Measurements from ENCODE around the gene LOC128125822.

Gene LOC128125822

DNA sequence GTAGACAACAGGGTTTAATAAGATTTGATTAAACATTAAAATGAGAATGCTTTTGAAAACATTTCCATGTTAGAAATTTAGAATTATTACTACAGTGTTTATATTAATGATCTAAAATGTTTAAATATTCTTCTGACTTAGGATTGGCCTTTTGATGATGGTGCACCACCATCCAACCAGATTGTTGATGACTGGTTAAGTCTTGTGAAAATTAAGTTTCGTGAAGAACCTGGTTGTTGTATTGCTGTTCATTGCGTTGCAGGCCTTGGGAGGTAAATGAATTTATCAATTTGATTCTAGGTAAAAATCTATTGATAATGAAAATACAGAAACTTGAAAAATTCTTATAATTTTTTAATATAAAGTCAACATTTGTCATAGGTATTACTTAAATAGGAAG lies 6.5 kb downstream of the LOC128125822 start:
- TF ChIP-seq, protein P1, sequence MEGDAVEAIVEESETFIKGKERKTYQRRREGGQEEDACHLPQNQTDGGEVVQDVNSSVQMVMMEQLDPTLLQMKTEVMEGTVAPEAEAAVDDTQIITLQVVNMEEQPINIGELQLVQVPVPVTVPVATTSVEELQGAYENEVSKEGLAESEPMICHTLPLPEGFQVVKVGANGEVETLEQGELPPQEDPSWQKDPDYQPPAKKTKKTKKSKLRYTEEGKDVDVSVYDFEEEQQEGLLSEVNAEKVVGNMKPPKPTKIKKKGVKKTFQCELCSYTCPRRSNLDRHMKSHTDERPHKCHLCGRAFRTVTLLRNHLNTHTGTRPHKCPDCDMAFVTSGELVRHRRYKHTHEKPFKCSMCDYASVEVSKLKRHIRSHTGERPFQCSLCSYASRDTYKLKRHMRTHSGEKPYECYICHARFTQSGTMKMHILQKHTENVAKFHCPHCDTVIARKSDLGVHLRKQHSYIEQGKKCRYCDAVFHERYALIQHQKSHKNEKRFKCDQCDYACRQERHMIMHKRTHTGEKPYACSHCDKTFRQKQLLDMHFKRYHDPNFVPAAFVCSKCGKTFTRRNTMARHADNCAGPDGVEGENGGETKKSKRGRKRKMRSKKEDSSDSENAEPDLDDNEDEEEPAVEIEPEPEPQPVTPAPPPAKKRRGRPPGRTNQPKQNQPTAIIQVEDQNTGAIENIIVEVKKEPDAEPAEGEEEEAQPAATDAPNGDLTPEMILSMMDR (IDR thresholded peaks at IDR 0.05; ENCODE audit: low read depth, low read length, missing control alignments): no peak
- no peak overlapping the region for H3K4me3 ChIP-seq (ENCODE audit: low read depth, low read length)
- DNase-seq (ENCODE audit: low read depth): no peak
- in situ Hi-C loops (cut with HindIII; ENCODE audit: low sequenced_read_pairs): no loop called here

DNA sequence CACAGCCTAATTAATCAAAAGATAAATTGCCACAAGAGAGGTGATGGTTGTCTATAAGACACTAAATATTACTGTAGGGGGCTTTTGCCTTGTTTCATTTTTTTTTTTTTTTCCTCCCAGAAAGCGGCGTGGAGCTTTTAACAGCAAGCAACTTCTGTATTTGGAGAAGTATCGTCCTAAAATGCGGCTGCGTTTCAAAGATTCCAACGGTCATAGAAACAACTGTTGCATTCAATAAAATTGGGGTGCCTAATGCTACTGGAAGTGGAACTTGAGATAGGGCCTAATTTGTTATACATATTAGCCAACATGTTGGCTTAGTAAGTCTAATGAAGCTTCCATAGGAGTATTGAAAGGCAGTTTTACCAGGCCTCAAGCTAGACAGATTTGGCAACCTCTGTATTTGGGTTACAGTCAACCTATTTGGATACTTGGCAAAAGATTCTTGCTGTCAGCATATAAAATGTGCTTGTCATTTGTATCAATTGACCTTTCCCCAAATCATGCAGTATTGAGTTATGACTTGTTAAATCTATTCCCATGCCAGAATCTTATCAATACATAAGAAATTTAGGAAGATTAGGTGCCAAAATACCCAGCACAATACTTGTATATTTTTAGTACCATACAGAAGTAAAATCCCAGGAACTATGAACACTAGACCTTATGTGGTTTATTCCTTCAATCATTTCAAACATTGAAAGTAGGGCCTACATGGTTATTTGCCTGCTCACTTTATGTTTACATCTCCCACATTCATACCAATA lies 7.8 kb downstream of the LOC128125822 start:
- DNase-seq (ENCODE audit: low read depth): no peak
- no peak overlapping the region for H3K4me3 ChIP-seq (ENCODE audit: low read depth, low read length)
- TF ChIP-seq, protein P1 (IDR thresholded peaks at IDR 0.05; ENCODE audit: low read depth, low read length, missing control alignments): no peak
- in situ Hi-C loops (cut with HindIII; ENCODE audit: low sequenced_read_pairs): no loop called here

DNA sequence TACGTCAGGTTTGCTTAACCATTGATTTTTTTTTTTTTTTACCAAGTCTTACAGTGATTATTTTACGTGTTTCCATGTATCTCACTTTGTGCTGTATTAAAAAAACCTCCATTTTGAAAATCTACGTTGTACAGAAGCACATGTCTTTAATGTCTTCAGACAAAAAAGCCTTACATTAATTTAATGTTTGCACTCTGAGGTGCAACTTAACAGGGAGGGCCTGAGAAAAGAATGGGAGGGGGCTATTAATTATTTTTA lies 8.4 kb downstream of the LOC128125822 start:
- in situ Hi-C loops (cut with HindIII; ENCODE audit: low sequenced_read_pairs): no loop called here
- no peak overlapping the region for H3K4me3 ChIP-seq (ENCODE audit: low read depth, low read length)
- TF ChIP-seq, protein P1 (IDR thresholded peaks at IDR 0.05; ENCODE audit: low read depth, low read length, missing control alignments): no peak

DNA sequence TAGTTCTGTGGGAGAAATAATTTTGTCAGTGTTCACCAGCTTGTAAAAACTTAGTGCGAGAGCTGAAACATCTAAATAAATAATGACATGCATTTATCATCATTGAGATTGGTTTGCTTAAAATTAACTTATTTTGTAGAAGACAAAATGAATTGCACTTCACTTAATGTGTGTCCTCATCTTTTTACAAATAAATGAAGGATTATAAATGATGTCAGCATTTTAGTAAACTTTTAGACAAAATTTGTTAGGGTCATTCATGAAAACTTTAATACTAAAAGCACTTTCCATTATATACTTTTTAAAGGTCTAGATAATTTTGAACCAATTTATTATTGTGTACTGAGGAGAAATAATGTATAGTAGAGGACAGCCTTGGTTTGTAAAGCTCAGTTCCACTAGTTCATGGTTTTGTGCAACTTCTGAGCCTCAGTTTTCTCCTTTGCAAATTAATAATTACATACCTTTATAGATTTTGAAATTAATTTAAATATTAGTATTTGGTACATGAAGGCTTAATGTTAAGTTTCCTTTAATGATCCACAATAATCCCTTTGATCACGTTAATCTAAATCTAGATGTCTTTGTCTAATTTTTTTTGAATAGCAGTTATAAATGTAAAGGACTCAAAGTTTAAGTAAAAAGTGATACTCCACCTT lies 9.2 kb downstream of the LOC128125822 start:
- in situ Hi-C loops (cut with HindIII; ENCODE audit: low sequenced_read_pairs): no loop called here
- TF ChIP-seq, protein P1 (IDR thresholded peaks at IDR 0.05; ENCODE audit: low read depth, low read length, missing control alignments): no peak
- no peak for DNase-seq (ENCODE audit: low read depth)
- no peak overlapping the region for H3K4me3 ChIP-seq (ENCODE audit: low read depth, low read length)

More for the DNA sequence above, 8.4 kb downstream of the LOC128125822 start:
- no peak for DNase-seq (ENCODE audit: low read depth)

DNA sequence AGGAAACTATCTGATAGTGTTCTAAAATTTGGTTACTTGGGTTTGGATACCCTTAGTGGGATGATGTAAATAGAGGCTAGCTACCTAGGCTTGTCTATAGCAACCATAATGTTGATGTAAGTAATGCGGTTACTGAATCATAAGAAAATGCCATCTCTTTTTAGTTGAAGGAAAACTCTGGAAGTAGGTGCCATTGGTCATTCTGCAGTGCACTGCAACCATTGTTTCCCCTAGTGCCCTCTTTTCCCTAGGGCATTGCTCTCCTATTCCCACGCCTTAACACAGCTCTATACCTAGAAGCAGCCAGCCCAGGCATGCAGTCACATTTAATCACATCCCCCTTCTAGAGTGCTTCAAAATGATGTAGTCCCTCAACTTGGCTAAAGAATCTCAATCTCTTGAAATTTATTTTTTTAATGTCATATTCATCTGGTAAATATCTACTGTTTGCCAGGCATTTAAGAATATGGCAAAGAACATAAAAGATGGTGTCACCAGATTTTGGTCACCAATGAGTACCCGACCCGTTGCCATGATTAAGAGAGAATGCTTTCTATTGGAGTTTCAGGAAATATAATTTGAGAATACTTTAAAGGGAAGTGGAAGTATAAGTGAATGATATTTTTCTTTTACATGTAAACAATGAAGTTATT lies 10.4 kb downstream of the LOC128125822 start:
- in situ Hi-C loops (cut with HindIII; ENCODE audit: low sequenced_read_pairs): no loop called here
- no peak for DNase-seq (ENCODE audit: low read depth)
- H3K4me3 ChIP-seq (ENCODE audit: low read depth, low read length): no peak overlapping the region
- TF ChIP-seq, protein P1 (IDR thresholded peaks at IDR 0.05; ENCODE audit: low read depth, low read length, missing control alignments): no peak

DNA sequence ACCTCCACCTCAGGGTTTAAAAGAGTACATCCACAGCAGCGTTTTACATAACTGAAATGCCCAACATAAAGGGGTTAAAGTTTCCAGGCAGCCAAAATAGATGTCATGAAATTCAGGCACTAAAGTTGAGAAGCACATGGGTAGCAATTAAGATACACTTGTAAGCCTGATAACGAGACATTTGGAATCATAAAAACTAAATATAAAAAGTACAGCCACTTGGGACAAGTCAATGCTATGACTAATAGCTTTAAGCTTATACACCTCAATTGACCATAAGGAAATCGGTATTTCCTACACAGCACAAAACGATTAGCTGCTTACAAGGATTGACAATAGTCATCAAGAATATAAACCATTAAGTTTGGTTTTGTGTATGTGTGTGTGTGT lies 11.8 kb downstream of the LOC128125822 start:
- TF ChIP-seq, protein P1 (IDR thresholded peaks at IDR 0.05; ENCODE audit: low read depth, low read length, missing control alignments): no peak
- no peak overlapping the region for H3K4me3 ChIP-seq (ENCODE audit: low read depth, low read length)
- DNase-seq (ENCODE audit: low read depth): no peak
- in situ Hi-C loops (cut with HindIII; ENCODE audit: low sequenced_read_pairs): no loop called here

All from astrocyte of the cerebellum (primary cell).